NOMO-1 treated with dmso at 0.1 percent for 144 hours (cell line): Measurements from ENCODE around the gene KCNH1.

Source experiments
- DNase-seq: peaks from one replicate; lab custom pipeline; 2025; ENCODE audit not compliant: unreplicated experiment; lab: John Stamatoyannopoulos, UW

The KCNH1 gene

GRCh38 chr1:210728437-210729149 is 405.4 kb downstream of the KCNH1 start:
- no peak for DNase-seq

DNA sequence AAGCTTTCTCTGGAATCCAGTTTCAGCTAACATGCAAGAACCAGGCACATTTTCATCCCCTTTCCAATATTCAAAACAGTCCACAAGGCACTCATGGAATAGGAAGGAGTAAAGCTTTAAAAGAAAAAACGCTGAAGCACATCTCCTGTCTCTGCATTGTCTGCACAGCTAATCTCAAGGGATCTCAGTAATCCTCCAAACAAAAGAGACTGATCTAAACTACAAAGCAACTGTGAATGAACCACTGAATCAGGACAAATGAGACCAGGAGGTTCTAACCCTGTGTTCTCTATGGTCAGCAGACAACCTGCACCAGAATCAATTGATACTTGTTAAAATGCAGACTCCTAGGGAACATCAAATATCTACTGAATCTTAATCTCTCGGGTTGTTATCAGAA is 406.2 kb downstream of the KCNH1 start:
- no peak for DNase-seq

DNA sequence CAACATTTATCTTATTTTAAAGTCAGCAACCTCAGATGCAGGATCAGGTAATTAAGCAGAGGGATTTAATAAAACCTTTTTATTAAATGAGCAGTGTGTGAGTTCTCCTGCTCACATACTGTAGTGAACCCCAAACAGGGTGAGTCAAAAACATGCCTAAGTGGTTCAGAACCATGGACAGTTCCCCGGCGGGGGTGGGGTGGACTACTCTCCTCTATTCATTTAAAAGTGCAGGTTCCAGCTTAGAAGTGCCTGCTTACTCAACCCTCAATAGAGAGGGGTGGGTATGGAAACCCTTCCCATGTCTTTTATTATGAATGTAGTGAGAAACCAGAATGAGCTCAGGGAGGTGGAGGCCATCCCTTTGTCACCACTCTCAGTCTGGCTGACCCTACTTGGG is 407.3 kb downstream of the KCNH1 start:
- peak; percentile 5 for DNase-seq

DNA sequence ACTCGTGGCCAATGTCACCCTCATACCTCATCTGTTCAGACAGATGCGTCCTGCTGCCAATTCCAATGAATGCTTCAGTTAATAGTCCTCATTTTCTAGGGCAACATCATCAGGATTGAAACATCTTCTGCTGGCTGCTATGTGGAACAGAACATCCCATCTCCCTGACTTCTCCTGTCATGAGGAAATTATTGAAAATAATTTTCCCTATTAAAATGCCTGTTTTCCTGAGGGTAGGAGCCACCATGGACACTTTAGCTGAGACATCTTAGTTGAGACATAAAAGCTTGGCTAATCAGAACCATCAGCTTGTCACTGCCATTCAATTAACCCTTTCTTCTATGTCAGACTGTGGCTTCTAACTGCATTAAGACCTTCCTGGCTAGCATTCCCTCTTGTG is 409.2 kb downstream of the KCNH1 start:
- DNase-seq = no peak

- DNase-seq = no peak
Measured at GRCh38 chr1:210723646-210724045, 410.3 kb downstream of the KCNH1 start.

GRCh38 chr1:210722410-210723081 is 411.4 kb downstream of the KCNH1 start:
- no peak for DNase-seq

- DNase-seq = no peak
Measured at GRCh38 chr1:210715072-210715471, 418.9 kb downstream of the KCNH1 start.

DNA sequence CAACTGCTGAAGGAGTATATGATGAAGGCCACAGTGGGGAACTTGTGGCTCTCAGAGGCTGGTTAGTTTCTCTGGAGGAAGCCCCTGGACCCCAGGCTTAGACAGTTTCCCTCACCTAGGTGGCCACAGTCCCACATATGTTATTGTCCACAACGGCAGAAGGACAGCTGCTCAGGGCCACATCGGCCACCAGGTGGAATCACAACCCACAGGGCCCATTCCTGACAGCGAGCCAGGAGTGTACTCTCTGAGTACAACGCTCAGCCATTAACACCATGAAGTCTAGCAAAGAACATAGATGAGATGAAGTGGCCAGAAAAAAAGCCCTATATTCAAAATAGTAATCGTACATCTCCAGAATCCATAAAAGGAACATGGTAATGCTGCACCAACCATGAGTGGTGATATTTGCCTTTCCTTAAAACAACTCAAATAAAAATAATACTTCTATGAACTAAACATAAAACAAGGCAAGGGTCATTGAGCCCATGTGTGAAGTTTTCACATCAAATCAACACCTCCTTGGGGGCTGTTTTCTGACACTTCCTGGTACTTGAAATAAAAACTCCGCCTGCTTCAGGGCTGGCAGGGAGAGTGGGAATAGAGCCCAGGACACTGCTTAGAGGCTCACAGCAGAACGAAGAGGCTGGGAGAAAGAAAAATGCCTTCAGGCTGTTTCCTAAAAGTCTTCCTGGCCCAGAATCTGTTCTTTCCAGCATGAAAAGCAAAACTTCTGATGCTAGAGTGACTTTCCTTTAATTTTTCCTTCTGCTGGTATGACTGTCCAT is 421.9 kb downstream of the KCNH1 start:
- no peak for DNase-seq

DNA sequence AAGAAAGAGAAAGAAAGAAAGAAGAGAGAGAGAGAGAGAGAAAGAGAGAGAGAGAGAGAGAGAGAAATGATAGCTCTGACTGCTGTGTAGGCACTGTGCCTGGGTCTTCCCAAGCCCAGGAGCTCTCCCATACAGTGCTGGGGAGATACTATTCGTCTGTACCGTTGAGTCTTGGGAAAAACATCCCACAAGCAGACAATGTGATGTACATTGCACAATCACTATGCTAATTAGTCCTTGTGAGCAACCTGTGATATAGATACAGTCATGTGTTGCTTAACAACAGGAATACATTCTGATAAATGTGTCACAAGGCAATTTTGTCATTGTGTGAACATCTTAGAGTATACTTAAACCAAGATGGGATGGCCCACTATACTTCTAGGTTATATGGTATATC is 424.2 kb downstream of the KCNH1 start:
- DNase-seq = no peak

DNA sequence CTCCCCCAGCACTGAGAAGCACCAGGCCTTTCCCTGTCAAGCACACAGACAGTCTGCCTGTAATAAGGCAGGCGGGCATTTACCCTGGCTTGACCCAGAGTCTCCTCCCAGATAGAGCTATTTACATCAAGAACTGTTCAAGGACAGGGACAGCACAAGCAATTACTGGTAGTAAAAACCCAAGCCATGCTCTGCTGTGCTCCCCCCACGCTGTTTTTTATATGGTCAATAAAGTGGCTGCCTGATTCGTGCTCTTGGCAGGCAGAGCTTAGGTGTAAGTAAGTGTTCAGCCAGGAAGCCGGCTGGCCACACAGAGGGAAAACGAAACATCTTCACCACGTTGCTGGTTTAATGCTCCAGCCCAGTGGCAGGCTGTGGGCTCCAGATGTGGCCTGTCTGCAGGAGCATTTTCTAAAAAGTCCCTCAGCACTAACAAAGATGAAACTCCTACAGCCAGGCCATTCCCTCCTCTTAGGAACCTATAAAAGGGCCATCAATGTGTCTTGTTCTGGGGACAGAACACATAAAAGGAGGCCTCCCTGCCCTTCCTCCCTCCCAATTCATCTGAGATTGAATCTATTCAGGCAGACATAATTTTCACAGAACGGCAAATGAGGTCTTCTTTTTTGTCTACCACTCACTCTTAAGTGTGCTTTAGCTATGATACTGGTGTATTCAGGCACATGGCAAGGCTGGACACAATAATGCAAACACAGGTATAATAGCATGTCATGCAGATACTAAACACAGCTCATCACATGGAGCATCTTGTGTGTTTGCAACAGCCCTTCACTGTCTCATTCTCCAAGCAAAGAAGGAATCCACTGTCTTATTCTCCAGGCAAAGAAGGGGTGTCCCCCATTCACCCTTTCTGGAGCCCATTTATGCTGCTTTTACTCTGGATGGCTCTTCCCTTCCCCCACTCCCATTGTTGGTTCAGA is 426.4 kb downstream of the KCNH1 start:
- DNase-seq = no peak

- DNase-seq = no peak
Measured at GRCh38 chr1:210706246-210706645, 427.7 kb downstream of the KCNH1 start.

DNA sequence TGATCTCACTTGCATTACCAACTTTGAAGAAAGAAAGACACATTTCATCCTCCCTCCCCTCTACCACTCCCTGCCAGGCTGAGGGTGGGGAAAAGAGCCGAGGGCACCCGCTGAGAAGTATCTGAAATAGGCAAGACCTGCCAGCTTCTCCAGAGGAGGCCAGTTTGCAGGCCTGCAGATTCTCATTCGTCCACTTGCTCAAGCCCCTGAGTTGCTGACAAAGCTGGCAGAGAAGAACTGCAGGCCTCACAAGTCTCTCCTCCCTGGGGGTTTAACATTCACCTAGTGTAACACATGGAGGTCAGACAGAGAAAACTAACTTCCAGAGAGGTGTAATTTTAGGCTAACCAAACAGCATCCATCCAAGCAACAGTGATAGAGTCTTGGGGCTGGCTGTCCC is 428.9 kb downstream of the KCNH1 start:
- DNase-seq = no peak

GRCh38 chr1:210703593-210703992 is 430.4 kb downstream of the KCNH1 start:
- DNase-seq = no peak

DNA sequence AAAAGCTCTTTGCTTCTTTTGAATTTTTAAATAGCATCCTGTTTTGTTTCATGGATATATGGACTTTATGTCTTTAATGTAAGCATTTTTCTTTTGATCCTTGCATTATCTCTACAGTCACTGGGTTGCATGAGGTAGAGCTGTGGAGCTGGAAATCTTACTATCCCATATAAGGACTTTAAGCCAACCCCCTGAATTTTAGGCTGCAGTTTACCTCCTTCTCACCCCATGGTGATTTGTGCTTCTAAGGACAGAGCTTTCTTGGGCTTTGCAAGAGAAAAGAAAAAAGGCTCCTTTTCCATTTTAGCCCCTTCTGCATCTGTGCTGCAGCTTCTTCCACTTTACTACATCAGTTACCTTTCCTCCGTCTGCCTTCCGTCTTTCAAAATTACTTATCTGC is 431.4 kb downstream of the KCNH1 start:
- no peak for DNase-seq

DNA sequence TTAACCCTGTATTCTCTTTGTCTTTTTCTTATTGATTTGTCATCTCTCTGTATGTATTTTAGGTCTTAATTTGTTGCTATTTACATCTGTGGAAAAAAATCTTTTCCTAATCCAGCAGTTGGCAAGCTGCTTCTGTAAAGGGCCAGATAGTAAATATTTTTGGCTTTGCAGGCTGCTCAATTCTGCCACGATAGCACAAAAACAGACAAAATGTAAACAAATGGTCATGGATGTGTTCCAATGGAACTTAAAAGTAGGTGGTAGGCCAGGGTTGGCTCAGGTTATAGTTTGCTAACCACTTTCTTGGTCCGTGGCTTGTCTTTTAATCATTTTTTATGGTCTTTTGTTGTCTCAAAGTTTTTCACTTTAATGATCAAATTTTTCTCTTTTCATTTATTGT is 433.4 kb downstream of the KCNH1 start:
- DNase-seq = no peak

- DNase-seq = no peak
Measured at GRCh38 chr1:210700083-210700482, 433.9 kb downstream of the KCNH1 start.

- no peak for DNase-seq
Measured at GRCh38 chr1:210698661-210699060, 435.3 kb downstream of the KCNH1 start.

DNA sequence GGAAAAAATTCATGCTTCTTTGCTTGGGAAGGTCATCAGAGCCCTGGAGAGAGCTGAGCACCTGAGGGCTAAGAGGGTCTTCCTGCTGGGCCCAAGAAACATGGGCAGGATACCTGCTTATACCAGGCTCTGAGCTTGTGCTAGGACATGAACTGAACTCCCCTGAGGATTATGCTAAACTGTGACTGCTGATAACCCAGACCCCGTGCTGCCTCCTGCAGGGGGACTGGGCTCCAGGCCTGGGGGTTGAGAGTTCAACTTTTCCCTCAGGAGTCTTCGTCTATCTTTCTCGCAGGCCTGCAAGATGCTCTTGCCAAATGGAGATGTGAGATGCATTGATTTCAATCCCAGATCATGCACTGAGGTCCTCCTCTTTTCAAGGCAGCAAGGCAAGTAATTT is 436.8 kb downstream of the KCNH1 start:
- DNase-seq = no peak

- no peak for DNase-seq
Measured at GRCh38 chr1:210696709-210697108, 437.2 kb downstream of the KCNH1 start.

GRCh38 chr1:210695026-210695425 is 438.9 kb downstream of the KCNH1 start:
- DNase-seq = no peak

- DNase-seq = peak; percentile 76
Measured at GRCh38 chr1:210692796-210693195, 441.2 kb downstream of the KCNH1 start.
